Measurements from ENCODE around the gene CRX.

DNA sequence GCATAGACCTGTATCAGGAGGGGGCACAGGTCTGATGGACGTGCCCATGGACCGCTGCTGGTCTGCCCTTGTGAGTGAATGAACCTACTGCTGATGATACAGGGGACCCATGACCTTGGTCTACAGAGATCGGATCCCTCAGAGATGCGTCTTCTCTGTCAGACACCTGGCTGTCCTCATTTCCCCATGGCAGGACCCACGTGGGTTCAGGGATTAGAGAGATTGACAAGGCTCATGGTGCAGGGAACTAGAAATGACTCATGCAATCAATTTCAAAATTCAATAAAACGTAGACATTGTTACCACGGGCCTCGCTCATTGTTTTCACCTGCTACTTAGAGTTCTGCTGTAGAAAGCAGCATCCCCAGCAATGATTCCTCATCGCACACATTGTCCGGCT lies 16.4 kb upstream of the CRX start:
- TF ChIP-seq, protein P1, sequence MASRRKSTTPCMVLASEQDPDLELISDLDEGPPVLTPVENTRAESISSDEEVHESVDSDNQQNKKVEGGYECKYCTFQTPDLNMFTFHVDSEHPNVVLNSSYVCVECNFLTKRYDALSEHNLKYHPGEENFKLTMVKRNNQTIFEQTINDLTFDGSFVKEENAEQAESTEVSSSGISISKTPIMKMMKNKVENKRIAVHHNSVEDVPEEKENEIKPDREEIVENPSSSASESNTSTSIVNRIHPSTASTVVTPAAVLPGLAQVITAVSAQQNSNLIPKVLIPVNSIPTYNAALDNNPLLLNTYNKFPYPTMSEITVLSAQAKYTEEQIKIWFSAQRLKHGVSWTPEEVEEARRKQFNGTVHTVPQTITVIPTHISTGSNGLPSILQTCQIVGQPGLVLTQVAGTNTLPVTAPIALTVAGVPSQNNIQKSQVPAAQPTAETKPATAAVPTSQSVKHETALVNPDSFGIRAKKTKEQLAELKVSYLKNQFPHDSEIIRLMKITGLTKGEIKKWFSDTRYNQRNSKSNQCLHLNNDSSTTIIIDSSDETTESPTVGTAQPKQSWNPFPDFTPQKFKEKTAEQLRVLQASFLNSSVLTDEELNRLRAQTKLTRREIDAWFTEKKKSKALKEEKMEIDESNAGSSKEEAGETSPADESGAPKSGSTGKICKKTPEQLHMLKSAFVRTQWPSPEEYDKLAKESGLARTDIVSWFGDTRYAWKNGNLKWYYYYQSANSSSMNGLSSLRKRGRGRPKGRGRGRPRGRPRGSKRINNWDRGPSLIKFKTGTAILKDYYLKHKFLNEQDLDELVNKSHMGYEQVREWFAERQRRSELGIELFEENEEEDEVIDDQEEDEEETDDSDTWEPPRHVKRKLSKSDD (CRISPR knock-in tag; IDR thresholded peaks at IDR 0.05; ENCODE audit: low read depth), result no peak
- TF ChIP-seq POLR2A (IDR thresholded peaks at IDR 0.05; ENCODE audit: insufficient read depth in 1 of 2, low read depth in 2 of 2, low read length in 2 of 2) (no peak), NFIC (IDR thresholded peaks at IDR 0.05; ENCODE audit: low read length) (no peak), ESRRA (CRISPR knock-in tag; IDR thresholded peaks at IDR 0.05; ENCODE audit: low read depth) (no peak), KLF13 (CRISPR knock-in tag; IDR thresholded peaks at IDR 0.05) (no peak), EP300 (IDR thresholded peaks at IDR 0.05; ENCODE audit: low read depth in 2 of 2, low read length in 2 of 2) (no peak), EP300 (CRISPR knock-in tag; IDR thresholded peaks at IDR 0.05; ENCODE audit: borderline replicate concordance) (no peak), YY1 (IDR thresholded peaks at IDR 0.05; ENCODE audit: insufficient read depth, insufficient replicate concordance, low read depth, low read length) (no peak)
- TF ChIP-seq, protein P2, sequence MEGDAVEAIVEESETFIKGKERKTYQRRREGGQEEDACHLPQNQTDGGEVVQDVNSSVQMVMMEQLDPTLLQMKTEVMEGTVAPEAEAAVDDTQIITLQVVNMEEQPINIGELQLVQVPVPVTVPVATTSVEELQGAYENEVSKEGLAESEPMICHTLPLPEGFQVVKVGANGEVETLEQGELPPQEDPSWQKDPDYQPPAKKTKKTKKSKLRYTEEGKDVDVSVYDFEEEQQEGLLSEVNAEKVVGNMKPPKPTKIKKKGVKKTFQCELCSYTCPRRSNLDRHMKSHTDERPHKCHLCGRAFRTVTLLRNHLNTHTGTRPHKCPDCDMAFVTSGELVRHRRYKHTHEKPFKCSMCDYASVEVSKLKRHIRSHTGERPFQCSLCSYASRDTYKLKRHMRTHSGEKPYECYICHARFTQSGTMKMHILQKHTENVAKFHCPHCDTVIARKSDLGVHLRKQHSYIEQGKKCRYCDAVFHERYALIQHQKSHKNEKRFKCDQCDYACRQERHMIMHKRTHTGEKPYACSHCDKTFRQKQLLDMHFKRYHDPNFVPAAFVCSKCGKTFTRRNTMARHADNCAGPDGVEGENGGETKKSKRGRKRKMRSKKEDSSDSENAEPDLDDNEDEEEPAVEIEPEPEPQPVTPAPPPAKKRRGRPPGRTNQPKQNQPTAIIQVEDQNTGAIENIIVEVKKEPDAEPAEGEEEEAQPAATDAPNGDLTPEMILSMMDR (CRISPR knock-in tag; IDR thresholded peaks at IDR 0.05), result no peak

Measured in HepG2 (cell line).